CD4-positive, alpha-beta T cell (primary cell): ENCODE data around the gene CDCP2. TPM values are rescaled to one million over a fixed set of nuclear protein-coding genes. Genes with fewer than 3 reads are reported as not detected.

Experiments used
- ATAC-seq: fragments of 200-7000 bp; cut with Tn5 transposase; one replicate; pipeline ENCODE4 v1.10.0; 2022; ENCODE audit warnings: mild to moderate bottlenecking; ENCODE audit not compliant: poor library complexity
- CTCF ChIA-PET: fragments of 350-600 bp; sonication (Branson Sonifier 250); formaldehyde crosslinking; loops from one replicate; lab custom pipeline; 2021; ENCODE audit warnings: antibody characterized with exemption, inconsistent platforms; lab: Charles Lee
- POLR2A ChIA-PET: fragments of 350-600 bp; sonication (Branson Sonifier 250); formaldehyde crosslinking; loops from one replicate; lab custom pipeline; 2021; ENCODE audit warnings: antibody characterized with exemption, inconsistent platforms; lab: Charles Lee
- DNase-seq, 14 experiments: peaks; one replicate each; pipeline ENCODE4 v3.0.0-alpha.2; 2013 to 2020; ENCODE audit warnings: mixed read lengths in 2 of 14
- H3K27ac ChIP-seq, 2 donors: one replicate each; pipeline versions ENCODE4 v1.5.1 to v1.7.0; 2013; ENCODE audit warnings: low read length in 2 of 2, low read depth in 1 of 2, mild to moderate bottlenecking in 1 of 2
- H3K27me3 ChIP-seq, 2 experiments: 1 replicate in 1 of 2; 2 replicates in 1 of 2; pipeline versions ENCODE4 v1.6.1 to v1.7.0; 2013; ENCODE audit warnings: low read length in 2 of 2, control low read depth in 1 of 2, mild to moderate bottlenecking in 1 of 2, moderate library complexity in 1 of 2; ENCODE audit not compliant: insufficient read depth in 2 of 2, control insufficient read depth in 1 of 2
- H3K36me3 ChIP-seq: one replicate; pipeline ENCODE4 v1.6.1; 2013; ENCODE audit warnings: low read length, control low read depth; ENCODE audit not compliant: insufficient read depth
- H3K4me1 ChIP-seq: one replicate; pipeline ENCODE4 v1.6.1; 2013; ENCODE audit warnings: low read length, control low read depth; ENCODE audit not compliant: insufficient read depth
- H3K4me3 ChIP-seq: one replicate; pipeline ENCODE4 v1.5.1; 2013; ENCODE audit warnings: mild to moderate bottlenecking, low read length, moderate library complexity
- H3K9me3 ChIP-seq, 2 experiments: 1 replicate in 1 of 2; 2 replicates in 1 of 2; pipeline versions ENCODE4 v1.6.1 to v1.7.0; 2013; ENCODE audit warnings: low read length in 2 of 2, mild to moderate bottlenecking in 2 of 2, control low read depth in 1 of 2, moderate library complexity in 1 of 2; ENCODE audit not compliant: control insufficient read depth in 1 of 2, insufficient read depth in 1 of 2
- H3K27ac Mint-ChIP-seq: one replicate; pipeline ENCODE4 v1.8.0; 2020; ENCODE audit warnings: mixed read lengths
- H3K27me3 Mint-ChIP-seq: one replicate; pipeline ENCODE4 v1.8.0; 2021; ENCODE audit warnings: mixed read lengths
- H3K36me3 Mint-ChIP-seq: one replicate; pipeline ENCODE4 v1.8.0; 2021; ENCODE audit warnings: low read depth, mixed read lengths
- H3K4me1 Mint-ChIP-seq: one replicate; pipeline ENCODE4 v1.8.0; 2021; ENCODE audit warnings: low read depth, mixed read lengths
- H3K4me3 Mint-ChIP-seq: one replicate; pipeline ENCODE4 v1.8.0; 2020; ENCODE audit warnings: mild to moderate bottlenecking, mixed read lengths
- H3K9me3 Mint-ChIP-seq: one replicate; pipeline ENCODE4 v1.8.0; 2020; ENCODE audit warnings: mixed read lengths
- CTCF ChIP-seq: fragments of 200-600 bp; IDR thresholded peaks from one replicate; pipeline ENCODE4 v1.8.0; 2022; ENCODE audit warnings: antibody characterized with exemption, mild to moderate bottlenecking
- intact Hi-C, 2 experiments: fragments of 100-400 bp; cut with DNase I in 1 of 2; cut with micrococcal nuclease in 1 of 2; formaldehyde crosslinking; loops; one replicate each; pipeline versions ENCODE4 v1.15.1 to v1.9.0; 2023 to 2025; cut with DNase I, micrococcal nuclease
- total RNA-seq, 174 experiments: library from RNA in 2 of 174; stranded (reverse) in 2 of 174; gene quantifications; one replicate each; pipeline ENCODE4 v1.2.3 and lab custom pipeline; 2021 to 2026

The CDCP2 gene
- total RNA-seq, 2 experiments from 2014 or later, result not detected

GRCh38 chr1:54114001-54114400 is 38.8 kb downstream of the CDCP2 start:
- H3K27me3 ChIP-seq, result no peaks in the 10 kb centered on the region
- Mint-ChIP-seq H3K9me3 (no peaks in the 10 kb centered on the region), H3K27ac (no peak overlapping the region), H3K27me3 (no peaks in the 10 kb centered on the region), H3K36me3 (no peaks in the 10 kb centered on the region), H3K4me3 (no peak overlapping the region), H3K4me1 (no peaks in the 10 kb centered on the region)
- no peaks in the 10 kb centered on the region for H3K36me3 ChIP-seq
- no peak overlapping the region for H3K27ac ChIP-seq
- DNase-seq (no peak), ATAC-seq (no peak)
- CTCF ChIA-PET, result no interaction called here
- no peak for TF ChIP-seq CTCF
- H3K4me1 ChIP-seq, result no peaks in the 10 kb centered on the region
- POLR2A ChIA-PET, result no interaction called here
- no peak overlapping the region for H3K4me3 ChIP-seq
- no peaks in the 10 kb centered on the region for H3K9me3 ChIP-seq
- intact Hi-C loops, result no loop called here

- Histone ChIP-seq H3K27ac (no peak overlapping the region), H3K27me3 (no peaks in the 10 kb centered on the region), H3K9me3 (no peaks in the 10 kb centered on the region), H3K4me3 (no peak overlapping the region), H3K36me3 (no peaks in the 10 kb centered on the region), H3K4me1 (no peaks in the 10 kb centered on the region)
- no peak overlapping the region for H3K27ac Mint-ChIP-seq
- no peaks in the 10 kb centered on the region for H3K27me3 Mint-ChIP-seq
- CTCF ChIA-PET, result no interaction called here
- intact Hi-C loops, result no loop called here
- no peaks in the 10 kb centered on the region for H3K9me3 Mint-ChIP-seq
- H3K36me3 Mint-ChIP-seq, result no peaks in the 10 kb centered on the region
- DNase-seq (no peak), ATAC-seq (no peak)
- H3K4me3 Mint-ChIP-seq, result no peak overlapping the region
- TF ChIP-seq CTCF, result no peak
- H3K4me1 Mint-ChIP-seq, result no peaks in the 10 kb centered on the region
- POLR2A ChIA-PET, result no interaction called here
Observed at GRCh38 chr1:54112705-54113368, 40.0 kb downstream of the CDCP2 start.

GRCh38 chr1:54112027-54112426 is 40.8 kb downstream of the CDCP2 start:
- POLR2A ChIA-PET, result no interaction called here
- CTCF ChIA-PET, result interaction anchor here (0.8 kb wide), 1 partner anchor 378 kb away, joined by 3 read pairs; no protein-coding TSS in a partner anchor
- Histone ChIP-seq H3K36me3 (no peaks in the 10 kb centered on the region), H3K27me3 (no peaks in the 10 kb centered on the region), H3K4me3 (no peak overlapping the region), H3K4me1 (no peaks in the 10 kb centered on the region), H3K27ac (no peak overlapping the region), H3K9me3 (no peaks in the 10 kb centered on the region)
- Mint-ChIP-seq H3K36me3 (no peaks in the 10 kb centered on the region), H3K4me3 (no peak overlapping the region), H3K4me1 (no peaks in the 10 kb centered on the region), H3K27me3 (no peaks in the 10 kb centered on the region), H3K9me3 (no peaks in the 10 kb centered on the region), H3K27ac (no peak overlapping the region)
- no peak for ATAC-seq
- intact Hi-C loops, result no loop called here
- TF ChIP-seq CTCF, result no peak
- no peak for DNase-seq
